ENCODE data around the gene ARL5B.
A peak's percentile ranks its signal among the peaks of the same experiment; 100 is the strongest.

Gene ARL5B

GRCh38 chr10:18666810-18667209 is 7.6 kb downstream of the ARL5B start:
- no peak overlapping the region for H3K27ac Mint-ChIP-seq
- peaks cover 40% of the 10 kb centered on the region for H3K36me3 Mint-ChIP-seq (ENCODE audit: low read depth)
- no peaks in the 10 kb centered on the region for H3K9me3 Mint-ChIP-seq
- peaks cover 27% of the 10 kb centered on the region for H3K4me1 Mint-ChIP-seq (ENCODE audit: low read depth)
- no peak for DNase-seq (ENCODE audit: low spot score)
- H3K27me3 Mint-ChIP-seq (ENCODE audit: low read depth), result no peaks in the 10 kb centered on the region
- no peak overlapping the region for H3K4me3 Mint-ChIP-seq

GRCh38 chr10:18668026-18668425 is 8.8 kb downstream of the ARL5B start:
- H3K4me1 Mint-ChIP-seq (ENCODE audit: low read depth), result peaks cover 25% of the 10 kb centered on the region
- no peak for DNase-seq (ENCODE audit: low spot score)
- H3K36me3 Mint-ChIP-seq (ENCODE audit: low read depth), result peaks cover 37% of the 10 kb centered on the region
- no peaks in the 10 kb centered on the region for H3K9me3 Mint-ChIP-seq
- H3K4me3 Mint-ChIP-seq, result no peak overlapping the region
- no peak overlapping the region for H3K27ac Mint-ChIP-seq
- no peaks in the 10 kb centered on the region for H3K27me3 Mint-ChIP-seq (ENCODE audit: low read depth)

GRCh38 chr10:18675086-18675801 is 16.0 kb downstream of the ARL5B start:
- no peak overlapping the region for H3K4me3 Mint-ChIP-seq
- DNase-seq (ENCODE audit: low spot score), result no peak
- no peaks in the 10 kb centered on the region for H3K27me3 Mint-ChIP-seq (ENCODE audit: low read depth)
- peaks cover 2% of the 10 kb centered on the region for H3K4me1 Mint-ChIP-seq (ENCODE audit: low read depth)
- no peak overlapping the region for H3K27ac Mint-ChIP-seq
- H3K36me3 Mint-ChIP-seq (ENCODE audit: low read depth), result peaks cover 40% of the 10 kb centered on the region
- H3K9me3 Mint-ChIP-seq, result no peaks in the 10 kb centered on the region

GRCh38 chr10:18680754-18681153 is 21.5 kb downstream of the ARL5B start:
- no peak overlapping the region for H3K27ac Mint-ChIP-seq
- no peaks in the 10 kb centered on the region for H3K27me3 Mint-ChIP-seq (ENCODE audit: low read depth)
- peaks cover 13% of the 10 kb centered on the region for H3K36me3 Mint-ChIP-seq (ENCODE audit: low read depth)
- no peak overlapping the region for H3K4me3 Mint-ChIP-seq
- DNase-seq (ENCODE audit: low spot score), result no peak
- no peaks in the 10 kb centered on the region for H3K9me3 Mint-ChIP-seq
- peaks cover 34% of the 10 kb centered on the region for H3K4me1 Mint-ChIP-seq (ENCODE audit: low read depth)

GRCh38 chr10:18681366-18681765 is 22.1 kb downstream of the ARL5B start:
- Mint-ChIP-seq H3K4me1 (ENCODE audit: low read depth) (peaks cover 34% of the 10 kb centered on the region), H3K4me3 (no peak overlapping the region), H3K27ac (no peak overlapping the region), H3K9me3 (no peaks in the 10 kb centered on the region), H3K27me3 (ENCODE audit: low read depth) (no peaks in the 10 kb centered on the region), H3K36me3 (ENCODE audit: low read depth) (peaks cover 11% of the 10 kb centered on the region)
- no peak for DNase-seq (ENCODE audit: low spot score)

- H3K4me3 Mint-ChIP-seq, result no peak overlapping the region
- peaks cover 34% of the 10 kb centered on the region for H3K4me1 Mint-ChIP-seq (ENCODE audit: low read depth)
- H3K9me3 Mint-ChIP-seq, result no peaks in the 10 kb centered on the region
- no peak overlapping the region for H3K27ac Mint-ChIP-seq
- no peaks in the 10 kb centered on the region for H3K27me3 Mint-ChIP-seq (ENCODE audit: low read depth)
- peaks cover 8% of the 10 kb centered on the region for H3K36me3 Mint-ChIP-seq (ENCODE audit: low read depth)
- DNase-seq (ENCODE audit: low spot score), result no peak
Measured at GRCh38 chr10:18681971-18682411, 22.8 kb downstream of the ARL5B start.

- H3K9me3 Mint-ChIP-seq, result no peaks in the 10 kb centered on the region
- H3K4me1 Mint-ChIP-seq (ENCODE audit: low read depth), result peaks cover 34% of the 10 kb centered on the region
- H3K4me3 Mint-ChIP-seq, result no peak overlapping the region
- H3K27ac Mint-ChIP-seq, result peak overlapping the region; percentile 31
- peaks cover 7% of the 10 kb centered on the region for H3K36me3 Mint-ChIP-seq (ENCODE audit: low read depth)
- no peaks in the 10 kb centered on the region for H3K27me3 Mint-ChIP-seq (ENCODE audit: low read depth)
- no peak for DNase-seq (ENCODE audit: low spot score)
Measured at GRCh38 chr10:18683427-18683826, 24.2 kb downstream of the ARL5B start.

GRCh38 chr10:18684416-18684815 is 25.2 kb downstream of the ARL5B start:
- H3K4me1 Mint-ChIP-seq (ENCODE audit: low read depth), result peaks cover 34% of the 10 kb centered on the region
- H3K9me3 Mint-ChIP-seq, result no peaks in the 10 kb centered on the region
- H3K27me3 Mint-ChIP-seq (ENCODE audit: low read depth), result peaks cover 3% of the 10 kb centered on the region
- H3K36me3 Mint-ChIP-seq (ENCODE audit: low read depth), result peaks cover 7% of the 10 kb centered on the region
- H3K27ac Mint-ChIP-seq, result no peak overlapping the region
- no peak overlapping the region for H3K4me3 Mint-ChIP-seq
- DNase-seq (ENCODE audit: low spot score), result no peak

GRCh38 chr10:18684953-18685352 is 25.7 kb downstream of the ARL5B start:
- Mint-ChIP-seq H3K9me3 (no peaks in the 10 kb centered on the region), H3K4me3 (no peak overlapping the region), H3K4me1 (ENCODE audit: low read depth) (peaks cover 34% of the 10 kb centered on the region), H3K27ac (no peak overlapping the region), H3K36me3 (ENCODE audit: low read depth) (peaks cover 7% of the 10 kb centered on the region), H3K27me3 (ENCODE audit: low read depth) (peaks cover 3% of the 10 kb centered on the region)
- no peak for DNase-seq (ENCODE audit: low spot score)

GRCh38 chr10:18685555-18685954 is 26.3 kb downstream of the ARL5B start:
- Mint-ChIP-seq H3K27me3 (ENCODE audit: low read depth) (peaks cover 3% of the 10 kb centered on the region), H3K9me3 (no peaks in the 10 kb centered on the region), H3K4me3 (no peak overlapping the region), H3K36me3 (ENCODE audit: low read depth) (peaks cover 7% of the 10 kb centered on the region), H3K27ac (no peak overlapping the region), H3K4me1 (ENCODE audit: low read depth) (peaks cover 34% of the 10 kb centered on the region)
- DNase-seq (ENCODE audit: low spot score), result no peak

GRCh38 chr10:18687195-18687594 is 28.0 kb downstream of the ARL5B start:
- H3K36me3 Mint-ChIP-seq (ENCODE audit: low read depth), result peaks cover 3% of the 10 kb centered on the region
- no peaks in the 10 kb centered on the region for H3K9me3 Mint-ChIP-seq
- no peak overlapping the region for H3K27ac Mint-ChIP-seq
- H3K4me1 Mint-ChIP-seq (ENCODE audit: low read depth), result peaks cover 27% of the 10 kb centered on the region
- no peak for DNase-seq (ENCODE audit: low spot score)
- H3K27me3 Mint-ChIP-seq (ENCODE audit: low read depth), result peaks cover 3% of the 10 kb centered on the region
- no peak overlapping the region for H3K4me3 Mint-ChIP-seq

GRCh38 chr10:18687706-18688105 is 28.5 kb downstream of the ARL5B start:
- no peak overlapping the region for H3K4me3 Mint-ChIP-seq
- peaks cover 3% of the 10 kb centered on the region for H3K36me3 Mint-ChIP-seq (ENCODE audit: low read depth)
- no peak overlapping the region for H3K27ac Mint-ChIP-seq

GRCh38 chr10:18689498-18689897 is 30.3 kb downstream of the ARL5B start:
- Mint-ChIP-seq H3K4me3 (no peak overlapping the region), H3K36me3 (ENCODE audit: low read depth) (no peaks in the 10 kb centered on the region), H3K4me1 (ENCODE audit: low read depth) (peaks cover 9% of the 10 kb centered on the region), H3K27me3 (ENCODE audit: low read depth) (peaks cover 3% of the 10 kb centered on the region), H3K27ac (no peak overlapping the region), H3K9me3 (no peaks in the 10 kb centered on the region)
- no peak for DNase-seq (ENCODE audit: low spot score)

More at GRCh38 chr10:18687706-18688105, 28.5 kb downstream of the ARL5B start:
- DNase-seq (ENCODE audit: low spot score), result no peak
- Mint-ChIP-seq H3K9me3 (no peaks in the 10 kb centered on the region), H3K4me1 (ENCODE audit: low read depth) (peaks cover 23% of the 10 kb centered on the region), H3K27me3 (ENCODE audit: low read depth) (peaks cover 3% of the 10 kb centered on the region)

GRCh38 chr10:18690541-18690940 is 31.3 kb downstream of the ARL5B start:
- Mint-ChIP-seq H3K36me3 (ENCODE audit: low read depth) (no peaks in the 10 kb centered on the region), H3K27ac (no peak overlapping the region), H3K4me1 (ENCODE audit: low read depth) (no peaks in the 10 kb centered on the region), H3K9me3 (no peaks in the 10 kb centered on the region), H3K4me3 (no peak overlapping the region), H3K27me3 (ENCODE audit: low read depth) (peaks cover 3% of the 10 kb centered on the region)
- no peak for DNase-seq (ENCODE audit: low spot score)
